ENCODE measurements around the gene EDARADD.
"Not testable (repeated sequence)": the region's sequence is repeated elsewhere in the genome, so short reads cannot be mapped to it uniquely, and the experiment has no call there.

Gene EDARADD

DNA sequence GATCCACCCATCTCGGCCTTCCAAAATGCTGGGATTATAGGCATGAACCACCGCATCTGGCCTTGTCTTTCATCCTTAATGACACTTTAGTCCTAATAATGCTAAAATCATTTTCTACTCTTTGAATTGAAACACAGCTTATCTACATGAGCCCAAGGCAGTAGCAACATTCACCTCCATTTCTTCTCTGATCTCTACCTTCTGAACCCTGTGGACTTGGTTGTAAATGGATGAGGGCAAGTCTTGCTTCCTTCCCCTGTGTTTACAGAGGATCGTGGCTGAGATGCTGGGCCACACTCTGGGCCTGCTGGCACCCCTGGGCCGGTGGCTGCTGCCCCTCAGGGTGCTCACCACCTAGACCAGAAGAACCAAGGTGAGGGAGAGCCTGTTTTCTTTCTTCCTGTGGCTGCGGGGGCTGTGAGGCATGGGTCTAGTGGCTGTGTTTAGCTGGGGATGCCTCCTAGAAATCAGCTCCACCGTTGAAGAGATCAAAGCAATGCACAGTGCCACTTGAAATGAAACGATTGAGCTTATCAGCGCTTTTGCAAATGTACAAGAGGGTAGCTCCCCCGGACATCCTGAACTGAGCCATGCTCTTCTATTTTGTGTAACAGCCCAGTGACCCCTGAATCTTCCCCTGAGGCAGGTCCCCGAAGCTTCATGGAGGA, 97.5 kb downstream of the EDARADD start:
- no peak for DNase-seq

DNA sequence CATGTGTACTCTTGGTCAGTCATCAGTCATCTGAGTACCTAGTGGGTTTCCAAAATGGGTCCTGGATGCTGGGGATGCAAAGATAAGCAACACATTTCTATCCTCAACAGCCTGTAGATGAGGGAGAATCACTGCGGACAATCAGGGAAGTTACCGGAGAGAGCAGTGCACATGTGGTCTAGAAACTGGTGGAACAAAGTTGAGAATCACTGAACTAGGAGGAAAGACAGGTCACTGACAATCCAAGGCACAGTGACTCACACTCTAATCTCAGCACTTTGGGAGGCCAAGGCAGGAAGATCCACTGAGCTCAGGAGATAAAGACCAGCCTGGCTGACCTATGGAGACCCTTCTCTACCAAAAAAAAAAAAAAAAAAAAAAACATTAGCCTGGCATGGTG, 98.3 kb downstream of the EDARADD start:
- DNase-seq: no peak

DNA sequence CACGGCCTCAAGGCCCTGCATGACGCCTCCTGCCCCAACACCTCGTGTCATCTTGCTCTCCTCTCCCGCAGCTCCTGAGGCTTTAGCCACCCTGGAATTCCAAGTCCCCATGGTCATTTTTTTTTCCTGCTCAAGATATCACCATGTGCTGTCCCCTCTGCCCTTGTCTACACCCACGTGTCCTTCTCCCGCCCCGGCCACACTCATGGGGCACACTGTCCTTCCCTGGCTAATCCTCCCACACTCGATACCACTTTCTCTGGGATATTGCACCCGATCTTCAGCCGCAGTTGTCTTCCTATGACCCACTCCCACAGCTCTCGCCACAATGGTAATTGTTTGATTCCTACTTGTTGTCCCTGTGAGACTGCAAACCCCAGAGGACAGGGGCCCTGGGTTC, 100.0 kb downstream of the EDARADD start:
- no peak for DNase-seq

DNA sequence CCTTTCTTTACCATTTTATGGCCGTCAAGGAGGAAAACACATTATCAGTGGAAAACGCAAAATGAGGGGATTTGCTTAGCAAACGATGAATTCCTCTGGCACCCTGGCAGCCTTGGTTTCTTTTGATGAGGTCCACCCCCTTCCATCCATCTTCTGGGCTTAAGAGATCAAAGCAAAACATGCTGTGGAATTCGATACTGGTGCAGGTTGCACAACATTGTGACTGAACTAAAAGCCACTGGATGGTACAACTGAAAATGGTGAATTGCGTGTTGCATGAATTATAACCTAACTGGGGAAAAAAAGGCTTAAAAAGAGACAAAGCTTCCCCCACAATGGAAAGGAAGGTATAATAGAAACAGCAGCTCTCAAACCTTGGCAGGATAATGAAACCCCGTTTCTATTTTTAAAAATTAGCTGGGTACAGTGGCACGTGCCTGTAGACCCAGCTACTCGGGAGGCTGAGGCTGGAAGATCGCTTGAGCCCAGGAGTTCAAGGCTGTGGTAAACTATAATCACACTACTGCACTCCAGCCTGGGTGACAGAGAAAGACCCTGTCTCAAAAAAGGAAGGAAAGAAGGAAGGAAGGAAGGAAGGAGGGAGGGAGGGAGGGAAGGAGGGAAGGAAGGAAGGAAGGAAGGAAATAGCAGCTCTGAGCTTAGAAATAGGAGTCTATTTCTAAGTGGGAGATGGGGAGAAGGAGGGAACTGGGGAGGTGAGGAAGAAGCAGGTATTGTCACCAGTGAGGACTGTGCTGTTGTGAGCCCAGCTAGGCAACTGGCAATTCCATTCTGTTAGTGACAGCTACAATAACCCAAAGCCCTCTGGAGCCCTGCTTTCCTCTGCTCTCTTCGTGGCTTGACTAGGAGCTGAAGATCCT, 100.7 kb downstream of the EDARADD start:
- no peak for DNase-seq

DNA sequence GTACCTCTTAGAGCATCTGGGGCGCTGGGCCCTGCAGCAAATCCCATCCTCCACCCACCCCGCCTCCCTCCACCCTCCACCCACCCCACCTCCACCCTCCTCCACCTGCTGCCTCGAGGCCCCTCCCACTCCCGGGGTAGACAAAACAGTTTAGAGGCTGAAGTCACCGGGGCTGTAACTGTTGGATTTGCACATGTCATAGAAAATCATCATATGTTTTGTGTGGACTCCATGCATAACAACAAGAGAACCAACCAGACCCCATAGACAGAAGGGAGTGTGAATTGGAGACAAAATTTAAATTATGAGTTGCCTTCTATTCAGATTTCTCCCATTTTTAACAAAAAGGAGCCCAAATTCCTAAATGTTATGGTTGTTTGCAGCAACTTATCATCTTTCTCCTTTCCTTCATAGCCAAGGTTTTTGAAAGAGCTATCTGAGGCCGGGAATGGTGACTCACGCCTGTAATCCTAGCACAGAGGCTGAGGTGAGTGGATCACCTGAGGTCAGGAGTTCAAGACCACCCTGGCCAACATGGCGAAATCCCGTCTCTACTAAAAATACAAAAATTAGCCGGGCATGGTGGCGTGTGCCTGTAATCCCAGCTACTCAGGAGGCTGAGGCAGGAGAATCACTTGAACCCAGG, 101.5 kb downstream of the EDARADD start:
- no peak for DNase-seq

DNA sequence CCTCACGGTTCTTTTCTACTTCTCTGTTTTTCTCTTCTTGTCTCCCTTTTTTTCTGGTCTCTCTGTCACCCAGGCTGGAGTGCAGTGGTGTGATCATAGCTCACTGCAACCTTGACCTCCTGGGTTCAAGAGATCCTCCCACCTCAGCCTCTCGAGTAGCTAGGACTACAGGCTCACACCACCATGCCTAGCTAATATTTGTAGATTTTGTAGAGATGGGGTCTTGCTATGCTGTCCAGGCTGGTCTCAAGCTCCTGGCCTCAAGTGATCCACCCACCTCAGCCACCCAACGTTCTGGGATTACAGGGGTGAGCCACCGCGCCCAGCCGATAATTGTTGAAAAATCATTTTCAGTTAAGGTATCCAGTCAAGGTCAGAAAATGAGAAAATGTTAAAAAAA, 103.8 kb downstream of the EDARADD start:
- no peak for DNase-seq

DNA sequence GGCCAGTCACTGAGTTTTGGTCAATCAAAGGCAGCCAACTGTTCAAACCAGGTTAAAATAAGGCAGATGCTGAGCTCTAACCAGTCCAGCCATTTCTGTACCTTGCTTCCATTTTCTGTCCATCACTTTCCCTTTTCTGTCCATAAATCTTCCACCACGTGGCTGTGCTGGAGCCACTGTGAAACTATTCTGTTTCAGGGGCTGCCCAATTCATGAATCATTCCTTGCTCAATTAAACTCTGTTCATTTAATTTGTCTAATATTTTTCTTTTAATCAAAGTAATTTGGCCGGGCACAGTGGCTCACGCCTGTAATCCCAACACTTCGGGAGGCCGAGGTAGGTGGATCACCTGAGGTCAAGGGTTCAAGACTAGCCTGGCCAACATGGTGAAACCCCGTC, 107.0 kb downstream of the EDARADD start:
- DNase-seq: no peak

DNA sequence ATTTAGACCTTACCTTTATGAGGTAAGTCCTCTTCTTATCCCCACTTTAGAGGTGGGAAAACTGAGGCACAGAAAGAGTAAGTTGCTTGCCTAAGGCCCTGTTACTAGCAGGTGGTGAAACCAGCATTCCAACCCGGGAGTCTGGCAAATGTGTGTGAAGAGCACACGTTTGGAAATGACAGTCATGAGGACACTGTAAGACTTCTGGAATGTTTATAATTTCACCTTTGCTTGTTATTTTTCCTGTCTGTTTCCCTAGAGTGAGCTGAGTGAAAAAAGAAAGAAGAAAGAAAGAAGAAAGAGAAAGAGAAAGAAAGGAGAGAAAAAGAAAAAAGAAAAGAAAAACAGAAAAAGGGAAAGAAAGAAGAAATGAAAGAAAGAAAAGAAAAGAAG, 108.5 kb downstream of the EDARADD start:
- no peak for DNase-seq

DNA sequence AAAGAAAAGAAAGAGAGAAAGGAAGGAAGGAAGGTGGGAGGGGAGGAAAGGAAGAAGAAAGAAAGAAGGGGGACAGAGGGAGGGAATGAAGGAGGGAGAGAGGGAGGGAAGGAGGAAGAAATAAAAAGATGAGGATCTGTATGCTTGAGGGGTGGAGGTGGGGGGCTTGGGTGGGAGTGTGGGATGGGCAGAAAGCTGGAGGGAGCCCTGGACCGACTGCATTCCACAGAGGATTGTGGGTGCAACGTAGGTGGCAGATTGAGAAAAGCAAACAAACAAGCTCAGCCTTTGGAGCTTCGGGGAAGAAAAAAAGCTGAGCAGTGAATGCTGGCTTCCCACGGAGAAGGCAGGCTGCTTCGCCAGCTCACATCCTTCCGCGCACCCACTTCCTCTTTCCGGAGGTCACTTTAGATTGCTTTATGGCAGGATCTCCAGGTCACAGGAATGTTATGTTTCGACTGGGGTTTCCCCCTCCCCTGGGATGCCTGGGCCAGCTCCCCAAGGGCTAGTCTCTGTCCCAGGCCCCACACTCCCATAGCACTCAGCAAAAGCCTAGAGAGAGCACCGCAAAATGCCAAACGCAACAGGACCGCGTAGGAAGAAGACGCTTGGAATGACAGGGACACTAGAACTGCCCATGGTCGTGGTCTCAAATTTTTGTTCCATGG, 109.0 kb downstream of the EDARADD start:
- no peak for DNase-seq

DNA sequence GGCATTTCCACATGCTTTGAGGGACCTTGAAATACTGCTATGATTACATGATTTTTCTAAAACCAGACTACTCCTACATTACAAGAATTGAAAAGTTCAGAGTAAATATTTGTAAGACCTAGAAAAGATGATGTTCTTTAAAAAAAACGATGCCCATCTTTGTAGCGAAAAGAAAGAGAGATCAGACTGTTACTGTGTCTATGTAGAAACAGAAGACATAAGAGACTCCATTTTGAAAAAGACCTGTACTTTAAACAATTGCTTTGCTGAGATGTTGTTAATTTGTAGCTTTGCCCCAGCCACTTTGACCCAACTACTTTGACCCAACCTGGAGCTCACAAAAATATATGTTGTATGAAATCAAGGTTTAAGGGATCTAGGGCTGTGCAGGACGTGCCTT, 110.3 kb downstream of the EDARADD start:
- not testable (repeated sequence) for DNase-seq

DNA sequence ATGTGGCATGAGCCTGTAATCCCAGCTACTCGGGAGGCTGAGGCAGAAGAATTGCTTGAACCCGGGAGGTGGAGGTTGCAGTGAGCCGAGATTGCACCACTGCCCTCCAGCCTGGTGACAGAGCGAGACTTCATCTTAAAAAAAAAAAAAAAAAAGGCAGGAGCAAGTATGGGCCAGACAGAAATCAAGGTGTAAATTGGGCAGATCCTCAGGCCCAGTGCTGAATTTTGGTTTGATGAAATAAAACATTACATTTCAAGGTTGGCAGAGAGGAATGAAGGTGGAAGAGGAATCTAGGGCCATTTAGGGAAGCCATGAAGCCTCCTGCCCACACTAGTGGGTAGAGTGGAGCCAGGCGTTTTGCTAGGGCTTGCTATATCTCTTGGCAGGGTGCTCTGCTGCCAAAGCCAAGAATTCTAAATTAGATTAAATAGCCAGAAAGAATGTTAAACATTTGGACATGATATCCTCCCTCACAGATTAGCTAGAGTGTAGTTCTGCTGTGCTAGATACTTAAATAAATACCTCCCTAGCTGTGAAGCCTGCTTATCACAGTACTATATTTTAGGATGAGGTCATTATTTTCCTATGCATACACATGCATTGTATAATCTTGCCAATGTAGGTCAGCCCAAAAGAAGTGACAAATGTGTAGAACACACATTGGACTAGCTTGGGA, 113.1 kb downstream of the EDARADD start:
- no peak for DNase-seq

DNA sequence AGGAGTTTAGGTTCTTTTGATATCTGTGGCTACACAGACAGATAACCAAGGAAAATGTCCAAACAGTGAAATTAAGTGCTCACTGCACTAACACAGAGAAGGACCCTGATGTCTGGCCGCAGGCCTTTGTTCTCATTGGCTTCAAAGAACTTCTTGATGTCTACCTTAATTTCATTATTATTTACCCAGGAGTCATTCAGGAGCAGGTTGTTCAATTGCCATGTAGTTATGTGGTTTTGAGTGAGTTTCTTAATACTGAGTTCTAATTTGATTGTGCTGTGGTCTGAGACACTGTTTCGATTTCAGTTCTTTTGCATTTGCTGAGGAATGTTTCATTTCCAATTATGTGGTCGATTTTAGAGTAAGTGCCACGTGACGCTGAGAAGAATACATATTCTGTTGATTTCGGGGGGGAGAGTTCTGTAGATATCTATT, 114.5 kb downstream of the EDARADD start:
- no peak for DNase-seq

DNA sequence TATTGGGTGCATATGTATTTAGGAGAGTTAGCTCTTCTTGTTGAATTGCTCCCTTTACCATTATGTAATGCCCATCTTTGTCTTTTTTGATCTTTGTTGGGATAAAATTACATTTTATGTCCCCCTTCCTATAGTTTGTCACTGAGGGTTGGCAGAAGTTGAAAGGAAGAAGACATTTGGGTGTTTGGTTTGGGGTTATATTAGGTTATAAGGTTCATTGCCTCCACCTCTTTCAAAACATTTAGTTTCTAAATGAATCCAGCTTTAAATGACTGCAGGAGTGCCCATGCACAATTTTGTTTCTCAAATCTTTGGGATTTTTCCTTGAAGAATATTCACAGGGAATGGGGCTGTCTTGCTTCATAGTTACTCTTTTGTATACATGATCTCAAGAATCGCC, 115.1 kb downstream of the EDARADD start:
- no peak for DNase-seq

DNA sequence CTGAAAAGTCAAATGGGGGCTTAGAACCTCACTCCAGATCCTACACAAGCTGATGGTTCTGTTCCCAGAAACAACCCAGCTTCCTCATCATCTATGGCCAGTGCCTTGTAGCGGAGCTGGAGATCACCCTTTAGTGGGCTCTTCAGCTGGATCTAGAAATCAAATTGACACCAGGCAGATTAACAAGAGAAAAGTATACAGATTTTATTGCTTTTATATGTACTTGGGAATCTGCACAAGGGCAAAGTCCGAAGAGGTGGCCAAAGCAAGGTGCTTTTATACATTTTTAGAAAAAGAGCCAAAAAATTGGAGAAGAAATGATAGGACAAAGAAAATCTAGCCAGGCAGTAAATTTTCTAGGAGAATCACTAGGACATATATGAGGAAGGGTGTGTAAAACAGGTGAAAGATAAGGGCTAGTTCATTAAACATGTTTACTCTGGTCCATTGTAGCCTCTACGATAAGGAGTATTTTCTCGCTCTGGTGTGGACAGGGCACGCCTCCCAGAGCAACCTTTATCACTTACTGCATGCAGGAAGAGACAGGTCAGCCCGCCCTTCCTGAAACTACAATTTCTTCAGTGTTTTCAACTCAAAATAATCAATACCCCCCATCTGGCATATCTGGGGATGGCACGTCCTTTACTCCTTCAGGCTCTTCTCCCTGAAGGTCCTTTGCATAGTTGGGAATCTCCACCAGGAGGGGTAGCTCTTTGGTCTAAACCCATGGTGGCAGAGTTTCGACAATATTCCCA, 115.7 kb downstream of the EDARADD start:
- no peak for DNase-seq

DNA sequence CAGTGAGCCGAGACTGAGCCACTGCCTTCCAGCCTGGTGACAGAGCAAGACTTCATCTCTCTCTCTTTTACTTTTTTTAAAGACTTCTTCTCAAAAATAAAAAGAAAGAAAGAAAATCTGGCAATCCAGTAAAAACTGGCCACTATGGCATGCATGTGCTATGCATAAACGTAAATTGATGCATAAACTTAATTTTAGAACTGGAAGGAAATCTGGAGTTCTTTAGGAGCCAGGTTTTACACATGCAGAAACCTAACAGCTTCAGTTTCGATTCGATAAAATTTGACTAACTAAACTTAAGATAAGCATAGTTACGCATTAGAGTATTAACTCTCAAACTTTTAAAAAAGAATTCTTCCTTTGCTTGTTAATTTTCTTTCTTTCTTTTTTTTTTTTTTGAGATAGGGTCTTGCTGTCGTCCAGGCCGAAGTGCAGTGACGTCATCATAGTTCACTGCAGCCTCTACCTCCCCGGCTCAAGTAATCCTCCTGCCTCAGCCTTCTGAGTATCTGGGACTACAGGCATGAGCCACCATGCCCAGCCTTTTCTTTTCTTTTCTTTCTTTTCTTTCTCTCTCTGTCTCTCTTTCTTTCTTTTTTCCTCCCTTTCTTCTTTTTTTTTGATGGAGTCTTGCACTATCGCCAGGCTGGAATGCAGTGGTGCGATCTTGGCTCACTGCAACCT, 117.8 kb downstream of the EDARADD start:
- no peak for DNase-seq

DNA sequence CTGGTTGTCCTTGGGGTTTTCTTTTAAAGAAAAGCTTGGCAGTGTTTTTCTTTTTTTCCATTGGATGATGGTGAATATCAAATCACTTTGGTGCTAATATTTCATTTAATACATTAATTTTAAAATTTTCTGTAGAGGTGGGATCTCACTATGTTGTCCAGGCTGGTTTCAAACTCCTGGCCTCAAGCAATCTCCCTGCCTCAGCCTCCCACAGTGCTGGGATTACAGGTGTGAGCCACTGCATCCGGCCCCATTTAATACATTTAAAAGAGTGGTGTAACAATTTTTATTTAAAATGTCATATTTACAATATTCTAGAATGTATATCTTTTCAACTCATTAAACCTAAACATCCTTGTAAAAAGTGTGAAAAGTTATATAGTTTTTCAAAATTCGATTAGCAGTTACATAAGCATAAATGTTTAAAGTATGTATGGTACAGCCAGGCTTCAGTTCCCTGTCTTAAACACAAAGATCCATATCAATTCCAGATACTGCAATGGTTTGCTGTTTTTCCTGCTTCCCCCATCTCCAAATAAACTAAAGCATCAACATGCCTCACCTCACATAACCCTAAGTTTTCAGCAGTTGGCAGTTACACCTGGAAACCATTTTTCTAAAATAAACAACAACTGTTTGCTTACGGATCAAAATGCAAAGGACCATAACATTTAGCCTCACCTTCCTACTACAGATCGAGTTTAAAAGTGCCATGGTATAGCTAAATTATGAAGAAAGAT, 120.8 kb downstream of the EDARADD start:
- no peak for DNase-seq

DNA sequence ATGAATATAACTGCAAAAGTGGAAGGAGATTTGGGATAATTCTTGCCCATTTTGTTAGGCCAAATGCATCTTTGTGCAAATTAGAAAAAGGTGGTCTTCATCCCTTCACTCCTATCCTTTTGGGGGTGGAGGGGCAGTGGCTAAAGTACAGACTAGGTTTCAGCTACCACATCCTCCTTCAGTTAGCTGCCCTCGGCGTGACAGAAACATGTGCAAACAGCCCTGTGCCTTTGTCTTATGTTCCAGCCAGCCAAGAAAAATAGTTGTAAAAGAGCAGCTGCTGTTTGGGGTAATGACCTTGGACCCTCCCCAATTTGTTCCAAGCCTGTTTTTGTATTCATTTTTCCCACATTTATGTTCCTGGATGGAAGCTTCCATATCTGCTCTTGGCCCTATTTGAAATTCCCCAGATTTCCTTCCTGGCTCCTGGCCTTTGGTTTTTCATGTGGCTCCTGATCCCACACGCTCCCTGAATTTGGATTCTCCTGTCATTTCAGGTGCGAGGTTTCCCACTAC, 121.4 kb downstream of the EDARADD start:
- DNase-seq: no peak

DNA sequence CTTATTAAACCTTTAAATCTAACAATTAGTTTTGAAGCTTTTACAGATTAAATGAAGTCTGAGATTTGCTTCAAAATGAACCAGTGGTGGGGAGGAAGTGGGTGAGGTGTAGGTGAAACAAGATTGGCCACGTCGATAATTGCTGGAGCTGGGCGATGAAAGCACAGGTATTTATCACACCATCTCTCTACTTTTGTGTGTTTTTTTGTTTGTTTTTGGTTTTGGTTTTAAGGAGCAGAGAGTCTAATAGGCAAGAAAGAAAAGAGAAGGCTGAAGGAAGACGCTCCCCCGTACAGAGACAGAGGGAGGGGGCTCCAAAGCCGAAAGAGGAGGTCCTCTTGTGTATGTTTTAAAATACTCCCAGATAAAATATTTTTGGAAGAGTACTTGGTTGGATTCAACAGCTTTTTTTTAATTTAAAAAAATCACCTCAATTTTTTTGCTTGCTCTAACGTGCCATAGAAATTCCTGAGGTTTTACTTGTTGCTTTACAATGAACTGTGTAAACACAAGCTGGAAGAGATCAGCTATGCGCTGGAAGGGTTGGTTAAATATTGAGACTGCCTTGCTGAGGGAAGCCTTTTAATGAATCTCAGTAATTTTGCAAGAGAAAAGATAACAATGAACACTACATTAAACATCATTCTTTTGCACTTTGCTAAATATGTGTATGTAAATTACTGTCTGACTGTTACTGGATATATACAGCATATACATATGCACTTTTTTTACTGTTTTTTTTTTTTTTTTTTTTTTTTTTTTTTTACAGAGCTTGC, 123.0 kb downstream of the EDARADD start:
- DNase-seq: no peak

DNA sequence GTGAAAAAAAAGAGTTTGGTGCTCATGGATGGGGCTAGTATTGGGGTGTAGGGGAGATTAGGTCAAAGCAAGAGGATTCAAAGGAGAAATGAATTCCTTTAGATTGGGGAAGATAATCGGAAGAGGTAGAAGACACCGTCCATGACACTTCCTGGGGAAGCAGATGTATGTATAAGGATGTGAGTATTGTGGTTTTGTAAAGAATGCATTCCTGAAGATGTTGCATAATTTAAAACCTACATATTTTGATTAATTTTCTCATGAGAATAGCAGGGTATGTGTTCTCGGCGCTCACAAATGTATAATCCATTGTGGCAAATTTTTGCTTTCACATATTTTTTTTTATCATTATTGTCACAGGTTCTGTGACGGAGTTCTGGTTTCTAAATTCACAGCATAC, 124.2 kb downstream of the EDARADD start:
- no peak for DNase-seq
